IPS DF 6.9 (cell line): ENCODE data around the gene ITSN2.
"Not testable (repeated sequence)": the region's sequence is repeated elsewhere in the genome, so short reads cannot be mapped to it uniquely, and the experiment has no call there.

Experiments used
- DNase-seq: peaks from one replicate; pipeline ENCODE4 v3.0.0-alpha.2; 2013; ENCODE audit warnings: low read depth, low spot score
- H3K27ac ChIP-seq: one replicate; pipeline ENCODE4 v1.5.1; 2013; ENCODE audit warnings: low read length, control low read depth
- H3K27me3 ChIP-seq: 2 replicates; pipeline ENCODE4 v1.6.1; 2013; ENCODE audit warnings: mild to moderate bottlenecking, low read length; ENCODE audit not compliant: control insufficient read depth, insufficient read depth
- H3K36me3 ChIP-seq: 2 replicates; pipeline ENCODE4 v1.6.1; 2013; ENCODE audit warnings: low read length; ENCODE audit not compliant: control insufficient read depth, insufficient read depth
- H3K4me1 ChIP-seq: 2 replicates; pipeline ENCODE4 v1.6.1; 2013; ENCODE audit warnings: low read length; ENCODE audit not compliant: control insufficient read depth, insufficient read depth
- H3K4me3 ChIP-seq: 2 replicates; pipeline ENCODE4 v1.5.1; 2013; ENCODE audit warnings: mild to moderate bottlenecking, low read length
- H3K9me3 ChIP-seq: 2 replicates; pipeline ENCODE4 v1.6.1; 2013; ENCODE audit warnings: low read length, inconsistent platforms; ENCODE audit not compliant: control insufficient read depth, insufficient read depth
- WGBS: extraction: QIAGEN DNeasy Blood & Tissue Kit; methylation state at CpG from one replicate; pipeline ENCODE4 v1.1.7; 2013; ENCODE audit warnings: mixed read lengths, missing lambda C conversion rate; ENCODE audit not compliant: insufficient read length, insufficient coverage; 5-methylcytosine and 5-hydroxymethylcytosine counted together

ITSN2 gene

DNA sequence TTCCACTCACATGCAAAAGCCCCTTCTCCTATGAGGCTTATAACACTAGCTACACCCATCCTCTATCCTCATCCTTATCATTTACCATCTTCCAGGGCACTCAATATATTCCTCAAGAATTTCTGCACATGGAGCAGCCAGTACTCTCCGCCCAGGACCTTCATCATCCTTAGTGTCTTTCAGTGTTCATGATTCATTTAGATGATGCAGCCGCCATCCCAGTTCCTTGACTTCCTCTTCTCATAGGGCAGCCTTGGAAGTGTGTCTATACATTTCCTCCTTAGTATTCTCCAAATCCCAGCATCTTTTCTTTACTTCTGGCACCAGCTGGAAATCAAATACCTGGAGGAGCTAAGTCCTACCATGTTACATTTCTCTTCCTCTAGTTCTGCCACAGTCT is 3.0 kb upstream of the ITSN2 start:
- H3K9me3 ChIP-seq = no peaks in the 10 kb centered on the region
- WGBS = no CpG with 5 or more reads among the region's 2 CpGs
- no peak overlapping the region for H3K4me3 ChIP-seq
- no peak overlapping the region for H3K27ac ChIP-seq
- no peak for DNase-seq
- H3K4me1 ChIP-seq = no peaks in the 10 kb centered on the region; the same call in 1 of the 2 replicates
- H3K36me3 ChIP-seq = no peaks in the 10 kb centered on the region
- H3K27me3 ChIP-seq = no peaks in the 10 kb centered on the region; the same call in 1 of the 2 replicates

DNA sequence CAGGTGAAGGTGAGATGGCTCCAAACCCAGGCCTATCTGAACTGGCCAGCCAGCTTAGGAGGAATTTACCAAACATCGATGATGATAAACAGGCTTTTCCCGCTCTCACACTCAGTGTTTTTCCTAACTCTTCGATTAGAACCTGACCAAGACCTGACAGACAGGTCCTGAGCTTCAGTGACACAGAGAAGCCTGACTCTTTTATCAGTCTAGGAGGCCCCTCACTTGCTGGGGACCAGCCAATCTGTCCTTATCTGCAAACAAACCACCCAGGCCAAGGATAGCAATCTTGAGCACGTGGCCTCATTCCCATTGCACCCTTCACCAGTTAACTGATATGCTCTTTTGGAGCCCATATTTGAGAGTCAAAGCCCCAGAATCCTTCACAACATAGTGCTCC is 1.9 kb upstream of the ITSN2 start:
- Histone ChIP-seq H3K27ac (no peak overlapping the region), H3K4me1 (no peaks in the 10 kb centered on the region; the same call in 1 of the 2 replicates), H3K9me3 (no peaks in the 10 kb centered on the region), H3K4me3 (no peak overlapping the region), H3K36me3 (no peaks in the 10 kb centered on the region), H3K27me3 (no peaks in the 10 kb centered on the region; the same call in 1 of the 2 replicates)
- WGBS = no CpG with 5 or more reads among the region's 4 CpGs
- DNase-seq = no peak

DNA sequence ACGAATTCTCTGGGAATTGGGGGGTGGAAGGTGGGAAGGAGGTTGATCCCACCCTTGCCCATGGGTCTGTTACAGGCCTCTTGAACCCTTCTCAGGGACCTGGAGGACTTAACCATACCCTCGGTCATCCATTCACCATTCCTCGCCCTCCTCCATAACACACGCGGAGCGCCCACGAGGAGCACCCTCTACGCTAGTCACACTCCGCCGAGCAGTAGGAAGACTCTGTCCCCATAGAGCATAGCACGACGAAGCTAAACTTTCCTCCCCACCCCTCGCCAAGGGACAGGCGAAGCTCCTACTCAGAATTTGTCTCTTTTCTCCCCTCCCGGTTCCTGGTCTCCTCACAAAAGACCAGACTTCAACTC is 611 bp upstream of the ITSN2 start:
- Histone ChIP-seq H3K27me3 (no peaks in the 10 kb centered on the region; the same call in 1 of the 2 replicates), H3K4me3 (no peak overlapping the region; the same call in 1 of the 2 replicates), H3K4me1 (no peaks in the 10 kb centered on the region; the same call in 1 of the 2 replicates), H3K27ac (no peak overlapping the region), H3K36me3 (no peaks in the 10 kb centered on the region), H3K9me3 (no peaks in the 10 kb centered on the region)
- no peak for DNase-seq
- no CpG with 5 or more reads among the region's 15 CpGs for WGBS

DNA sequence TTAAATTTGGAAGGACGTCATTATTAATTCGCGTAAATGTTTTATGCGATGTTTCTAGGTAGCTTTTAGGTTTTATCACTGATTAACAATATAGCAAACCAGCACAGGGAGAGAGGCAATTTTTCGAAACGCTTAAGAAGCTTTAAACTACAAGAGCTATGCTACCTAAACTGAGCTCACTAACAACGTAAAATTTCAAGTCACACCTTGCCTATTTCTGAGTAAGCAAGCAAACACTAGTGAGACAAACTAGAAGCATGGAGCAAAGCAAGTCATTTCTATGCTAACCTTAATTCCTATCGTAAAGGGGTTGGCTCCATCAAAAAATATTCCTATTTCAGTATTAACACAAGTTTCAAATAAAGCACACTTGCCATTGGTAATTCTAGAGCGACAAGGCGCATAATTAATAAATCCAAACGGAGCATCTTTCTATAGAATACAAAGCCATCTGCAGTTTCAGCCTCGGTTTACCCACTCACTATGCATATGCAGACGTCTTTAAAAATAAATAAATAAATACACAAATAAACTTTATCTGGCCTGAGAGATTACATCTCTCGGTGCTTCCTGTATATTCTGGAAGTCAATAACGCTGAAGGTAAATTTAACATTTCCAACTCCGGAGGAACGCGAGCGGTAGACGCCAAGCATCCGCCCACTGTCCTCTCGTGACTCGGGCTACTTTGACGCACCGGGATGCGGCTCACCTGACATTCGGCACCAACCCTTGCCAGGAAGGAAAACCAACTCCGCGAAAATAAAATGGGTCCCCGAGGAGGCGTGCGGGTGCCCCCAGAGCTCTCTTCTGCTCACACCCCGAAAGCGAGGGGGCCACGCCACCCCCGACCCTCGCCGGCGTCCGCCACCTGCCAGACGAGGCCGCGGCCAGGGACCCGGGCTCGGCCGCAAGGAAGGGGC is 947 bp downstream of the ITSN2 start:
- H3K4me1 ChIP-seq = no peaks in the 10 kb centered on the region; the same call in 1 of the 2 replicates
- peak overlapping the region; percentile 87; the same call in 1 of the 2 replicates for H3K4me3 ChIP-seq
- WGBS = no CpG with 5 or more reads among the region's 46 CpGs
- no peaks in the 10 kb centered on the region for H3K9me3 ChIP-seq
- H3K27me3 ChIP-seq = no peaks in the 10 kb centered on the region; the same call in 1 of the 2 replicates
- no peaks in the 10 kb centered on the region for H3K36me3 ChIP-seq
- no peak for DNase-seq
- H3K27ac ChIP-seq = no peak overlapping the region

DNA sequence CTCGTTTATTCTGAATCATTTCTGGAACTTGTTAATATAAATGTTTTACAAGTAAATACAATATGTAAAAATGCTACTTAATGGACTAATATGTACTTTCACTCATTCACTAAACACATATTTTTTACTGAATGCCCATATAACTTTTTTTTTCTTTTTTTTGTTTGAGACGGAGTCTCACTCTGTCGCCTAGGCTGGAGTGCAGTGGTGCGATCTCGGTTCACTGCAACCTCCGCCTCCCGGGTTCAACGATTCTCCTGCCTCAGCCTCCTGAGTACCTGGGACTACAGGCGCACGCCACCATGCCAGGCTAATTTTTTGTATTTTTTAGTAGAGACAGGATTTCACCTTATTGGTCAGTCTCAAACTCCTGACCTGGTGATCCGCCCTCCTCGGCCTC is 2.6 kb downstream of the ITSN2 start:
- H3K27ac ChIP-seq, H3K4me1 ChIP-seq, H3K36me3 ChIP-seq, DNase-seq, H3K4me3 ChIP-seq, H3K9me3 ChIP-seq, H3K27me3 ChIP-seq: not testable (repeated sequence)
- WGBS = no CpG with 5 or more reads among the region's 12 CpGs

DNA sequence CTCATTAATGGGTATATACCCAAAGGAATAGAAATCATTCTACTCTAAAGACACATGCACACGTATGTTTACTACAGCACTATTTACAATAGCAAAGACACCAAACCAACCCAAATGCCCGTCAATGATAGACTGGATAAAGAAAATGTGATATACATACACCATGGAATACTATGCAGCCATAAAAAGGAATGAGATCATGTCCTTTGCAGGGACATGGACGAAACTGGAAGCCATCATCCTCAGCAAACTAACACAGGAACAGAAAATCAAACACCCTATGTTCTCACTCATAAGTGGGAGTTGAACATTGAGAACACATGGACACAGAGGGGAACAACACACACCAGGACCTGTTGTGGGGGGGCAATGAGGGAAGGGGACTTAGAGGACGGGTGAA is 3.2 kb downstream of the ITSN2 start:
- no CpG with 5 or more reads among the region's 4 CpGs for WGBS
- not testable (repeated sequence) for H3K9me3 ChIP-seq, H3K27me3 ChIP-seq, H3K36me3 ChIP-seq, H3K4me1 ChIP-seq, DNase-seq, H3K4me3 ChIP-seq, H3K27ac ChIP-seq

DNA sequence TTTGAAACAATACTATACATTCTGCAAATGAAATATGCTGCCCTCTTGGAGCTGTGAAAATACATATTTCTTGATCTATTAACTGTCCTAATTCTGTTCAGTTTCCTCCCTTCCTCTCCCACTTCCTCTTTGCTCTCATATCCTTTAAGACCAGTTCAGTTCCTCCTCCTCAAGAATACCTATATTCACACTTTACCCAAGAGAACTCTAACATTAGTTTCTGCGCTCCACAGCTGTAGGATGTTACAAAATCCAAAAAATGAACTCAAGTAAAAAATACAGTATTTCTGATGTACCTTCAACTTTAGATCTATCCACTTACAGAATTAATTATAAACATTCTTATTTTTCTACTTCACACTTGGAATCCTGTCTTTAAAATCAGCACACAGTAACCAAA is 5.4 kb downstream of the ITSN2 start:
- no peaks in the 10 kb centered on the region; the same call in 1 of the 2 replicates for H3K27me3 ChIP-seq
- H3K27ac ChIP-seq = no peak overlapping the region
- no peaks in the 10 kb centered on the region for H3K9me3 ChIP-seq
- no peak overlapping the region for H3K4me3 ChIP-seq
- no peaks in the 10 kb centered on the region for H3K36me3 ChIP-seq
- no peak for DNase-seq
- H3K4me1 ChIP-seq = no peaks in the 10 kb centered on the region
- WGBS = no CpG with 5 or more reads among the region's 1 CpG

DNA sequence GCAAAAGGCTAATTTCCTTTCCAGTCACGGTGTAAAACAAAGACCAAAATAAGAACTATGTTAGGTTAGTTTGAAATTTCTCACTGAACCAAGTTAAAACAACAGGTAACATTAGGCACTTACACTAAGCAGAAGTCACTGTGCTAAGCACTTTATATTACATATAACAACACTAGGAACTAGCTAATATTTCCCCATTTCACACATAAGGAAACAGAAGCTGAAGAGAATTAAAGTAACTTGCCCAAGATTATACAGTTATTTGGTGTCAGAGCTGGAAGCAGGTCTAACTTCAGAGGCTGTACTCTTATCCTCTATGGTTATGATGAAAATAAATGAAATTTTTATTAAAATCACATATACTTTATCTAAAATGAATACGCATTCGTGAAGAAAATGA is 5.9 kb downstream of the ITSN2 start:
- no peak overlapping the region for H3K4me3 ChIP-seq
- no peak for DNase-seq
- no peaks in the 10 kb centered on the region; the same call in 1 of the 2 replicates for H3K27me3 ChIP-seq
- whole genome bisulfite sequencing = no CpG with 5 or more reads among the region's 3 CpGs
- H3K9me3 ChIP-seq = no peaks in the 10 kb centered on the region
- no peak overlapping the region for H3K27ac ChIP-seq
- no peaks in the 10 kb centered on the region for H3K4me1 ChIP-seq
- H3K36me3 ChIP-seq = no peaks in the 10 kb centered on the region

DNA sequence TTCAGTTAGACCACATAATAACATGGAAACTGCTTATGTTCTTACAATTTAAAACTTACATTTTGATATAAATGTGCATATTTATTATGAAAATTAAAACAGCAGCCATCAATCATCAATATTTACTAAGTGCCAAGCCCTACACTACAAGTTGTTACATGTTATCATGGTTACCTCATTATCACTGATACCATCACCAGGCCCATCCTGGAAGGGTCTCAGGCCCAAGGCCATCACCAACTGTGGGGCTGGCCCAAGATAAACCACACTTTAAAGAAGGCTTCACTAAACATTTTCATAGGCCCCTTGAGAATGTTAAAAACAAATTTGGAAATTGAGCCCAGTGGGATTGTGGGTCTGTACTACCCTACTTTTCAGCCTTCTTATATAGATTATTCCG is 6.4 kb downstream of the ITSN2 start:
- H3K27ac ChIP-seq = no peak overlapping the region
- H3K9me3 ChIP-seq = no peaks in the 10 kb centered on the region
- no peaks in the 10 kb centered on the region for H3K4me1 ChIP-seq
- DNase-seq = no peak
- H3K4me3 ChIP-seq = no peak overlapping the region
- no peaks in the 10 kb centered on the region for H3K36me3 ChIP-seq
- no CpG with 5 or more reads among the region's 1 CpG for WGBS
- no peaks in the 10 kb centered on the region for H3K27me3 ChIP-seq

DNA sequence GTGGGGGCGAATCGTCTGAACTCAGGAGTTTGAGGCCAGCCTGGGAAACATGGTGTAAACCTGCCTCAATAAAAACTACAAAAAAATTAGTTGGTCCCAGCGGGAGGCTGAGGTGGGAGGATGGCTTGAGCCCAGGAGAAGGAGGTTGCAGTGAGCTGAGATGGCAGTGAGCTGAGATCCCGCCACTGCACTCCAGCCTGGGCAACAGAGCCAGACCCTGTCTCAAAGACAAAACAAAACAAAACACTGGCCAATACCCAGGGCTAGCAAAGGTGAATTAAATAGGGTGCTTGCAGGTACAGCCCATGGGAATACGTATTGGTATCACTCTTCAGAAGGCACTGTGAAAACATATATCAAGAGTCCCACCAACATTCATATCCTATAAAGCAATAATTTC is 7.0 kb downstream of the ITSN2 start:
- H3K4me1 ChIP-seq = no peaks in the 10 kb centered on the region
- H3K27me3 ChIP-seq = no peaks in the 10 kb centered on the region
- H3K27ac ChIP-seq = no peak overlapping the region
- WGBS = no CpG with 5 or more reads among the region's 5 CpGs
- DNase-seq = no peak
- H3K36me3 ChIP-seq = no peaks in the 10 kb centered on the region
- no peak overlapping the region for H3K4me3 ChIP-seq
- H3K9me3 ChIP-seq = no peaks in the 10 kb centered on the region

DNA sequence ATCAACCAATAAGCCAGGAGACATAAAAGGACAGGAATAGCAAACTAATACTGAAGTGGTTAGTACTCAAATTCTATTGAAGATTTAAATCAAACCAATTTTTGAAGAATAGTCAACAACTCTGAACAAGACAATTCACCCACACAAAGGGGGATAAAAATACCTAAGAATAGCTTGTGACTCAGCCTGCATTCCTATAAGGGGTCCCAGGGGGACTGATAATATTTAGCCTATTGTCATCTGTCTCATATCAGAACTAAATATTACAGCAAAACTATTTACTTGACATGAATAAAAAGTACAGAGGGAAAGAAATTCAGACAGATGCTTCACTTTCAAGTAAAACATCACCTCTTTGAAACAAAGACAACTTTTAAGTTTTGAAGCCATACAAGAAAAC is 7.7 kb downstream of the ITSN2 start:
- H3K4me1 ChIP-seq = no peaks in the 10 kb centered on the region
- no peaks in the 10 kb centered on the region for H3K36me3 ChIP-seq
- no peak overlapping the region for H3K27ac ChIP-seq
- no peaks in the 10 kb centered on the region for H3K9me3 ChIP-seq
- no peaks in the 10 kb centered on the region for H3K27me3 ChIP-seq
- no peak overlapping the region for H3K4me3 ChIP-seq
- DNase-seq = no peak
